Measurements from ENCODE around the gene TWIST2.

Gene TWIST2

DNA sequence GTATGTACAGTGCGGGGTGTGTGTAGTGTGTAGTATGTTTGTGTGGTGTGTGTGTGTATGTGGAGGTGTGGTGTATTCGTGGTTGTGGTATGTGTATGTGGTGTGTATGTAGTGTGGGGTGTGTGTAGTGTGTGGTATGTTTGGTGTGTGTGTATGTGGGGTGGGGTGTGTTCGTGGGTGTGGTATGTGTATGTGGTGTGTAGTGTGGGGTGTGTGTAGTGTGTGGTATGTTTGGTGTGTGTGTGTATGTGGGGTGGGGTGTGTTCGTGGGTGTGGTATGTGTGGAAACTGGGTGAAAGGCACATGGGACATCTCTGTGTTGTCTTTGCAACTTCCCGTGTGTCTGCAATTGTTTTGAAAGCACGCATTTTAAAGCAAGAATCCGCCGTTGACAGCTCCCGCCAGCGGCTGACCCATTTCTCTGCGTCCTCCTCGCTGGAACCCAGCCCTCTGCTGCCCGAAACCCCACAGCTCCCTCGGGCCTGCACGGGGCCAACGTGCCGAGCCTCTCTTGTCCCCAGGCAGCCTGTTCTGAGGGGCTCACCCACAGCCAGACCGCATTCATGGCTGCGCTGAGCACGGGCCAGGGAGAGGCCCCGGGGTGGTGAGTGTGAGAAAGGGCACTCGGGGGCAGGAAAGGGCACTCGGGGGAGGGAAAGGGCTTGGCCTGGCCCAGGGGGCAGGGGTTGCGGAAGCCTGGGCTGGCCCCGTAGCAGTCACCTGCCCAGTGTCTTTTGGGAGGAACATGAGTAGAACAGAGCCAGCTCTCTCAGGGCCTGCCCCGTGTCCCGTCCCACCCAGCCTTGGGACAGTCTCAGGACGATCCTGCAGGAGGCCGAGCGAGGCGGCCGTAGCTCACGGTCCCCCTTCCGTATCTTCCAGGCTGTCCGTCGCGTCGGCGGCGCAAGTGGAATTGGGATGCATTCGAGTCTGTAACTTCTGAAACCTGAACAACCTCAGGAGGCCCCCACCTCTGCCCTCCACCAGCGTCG, 61.4 kb downstream of the TWIST2 start:
- no peak for DNase-seq

DNA sequence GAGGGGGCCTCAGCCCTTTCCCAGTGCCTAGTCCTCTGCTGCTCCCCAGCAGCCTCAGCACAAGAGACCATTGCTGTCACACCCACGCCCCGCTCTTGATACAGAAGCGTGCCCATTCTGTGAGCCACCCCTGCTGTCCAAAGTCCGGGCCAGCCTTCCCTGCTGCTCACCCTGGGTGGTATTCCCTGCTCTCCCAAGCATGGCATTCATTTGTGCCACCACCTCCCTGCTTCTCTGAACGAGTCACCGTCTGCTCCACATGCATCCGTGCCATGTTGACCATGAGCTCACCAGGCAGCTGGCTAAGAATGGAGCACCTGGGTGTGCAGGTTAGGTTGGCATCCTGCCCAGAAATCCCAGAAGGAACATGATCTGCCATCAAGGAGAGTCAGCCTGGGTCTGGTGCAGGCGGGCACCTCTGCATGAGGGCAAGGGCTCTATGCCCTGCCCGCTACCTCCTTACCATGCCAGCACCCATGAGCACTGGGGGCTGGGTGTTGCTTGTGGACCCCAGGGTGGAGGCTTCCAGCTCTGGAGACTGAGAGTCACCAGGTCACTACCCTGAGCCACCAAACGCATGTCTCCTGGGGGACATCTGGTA, 63.0 kb downstream of the TWIST2 start:
- no peak for DNase-seq

DNA sequence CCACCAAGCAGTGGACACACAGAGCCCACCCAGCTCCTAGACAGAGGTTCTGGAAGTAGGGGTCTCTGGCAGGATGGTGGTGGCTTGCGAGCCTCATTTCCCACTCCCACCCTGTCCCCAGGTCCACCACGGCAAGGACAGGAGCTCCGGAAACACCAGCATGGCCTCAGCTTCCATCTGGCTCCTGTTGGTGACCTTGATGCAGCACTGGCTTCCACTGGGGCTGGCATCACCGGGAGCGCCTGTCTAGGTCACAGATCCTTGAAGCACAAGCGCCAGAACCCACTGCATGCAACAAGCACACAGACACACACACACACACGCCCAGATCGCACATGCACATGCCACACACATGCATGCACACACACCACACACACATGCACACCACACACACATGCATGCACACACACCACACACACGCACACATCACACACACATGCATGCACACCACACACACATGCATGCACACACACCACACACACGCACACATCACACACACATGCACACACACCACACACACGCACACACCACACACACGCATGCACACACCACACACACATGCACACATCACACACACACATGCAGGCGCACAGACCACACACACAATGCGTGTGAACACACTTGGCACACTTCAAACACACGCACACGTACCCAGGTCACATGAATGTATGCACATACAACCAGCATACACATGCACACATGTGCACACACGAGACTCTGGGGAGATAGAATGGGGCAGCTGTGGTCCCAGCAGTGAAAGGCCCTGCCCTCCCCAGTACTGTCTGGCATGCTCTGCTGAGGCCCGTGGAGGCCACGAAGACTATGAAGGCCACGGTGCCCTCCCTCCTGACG, 63.7 kb downstream of the TWIST2 start:
- DNase-seq: no peak

DNA sequence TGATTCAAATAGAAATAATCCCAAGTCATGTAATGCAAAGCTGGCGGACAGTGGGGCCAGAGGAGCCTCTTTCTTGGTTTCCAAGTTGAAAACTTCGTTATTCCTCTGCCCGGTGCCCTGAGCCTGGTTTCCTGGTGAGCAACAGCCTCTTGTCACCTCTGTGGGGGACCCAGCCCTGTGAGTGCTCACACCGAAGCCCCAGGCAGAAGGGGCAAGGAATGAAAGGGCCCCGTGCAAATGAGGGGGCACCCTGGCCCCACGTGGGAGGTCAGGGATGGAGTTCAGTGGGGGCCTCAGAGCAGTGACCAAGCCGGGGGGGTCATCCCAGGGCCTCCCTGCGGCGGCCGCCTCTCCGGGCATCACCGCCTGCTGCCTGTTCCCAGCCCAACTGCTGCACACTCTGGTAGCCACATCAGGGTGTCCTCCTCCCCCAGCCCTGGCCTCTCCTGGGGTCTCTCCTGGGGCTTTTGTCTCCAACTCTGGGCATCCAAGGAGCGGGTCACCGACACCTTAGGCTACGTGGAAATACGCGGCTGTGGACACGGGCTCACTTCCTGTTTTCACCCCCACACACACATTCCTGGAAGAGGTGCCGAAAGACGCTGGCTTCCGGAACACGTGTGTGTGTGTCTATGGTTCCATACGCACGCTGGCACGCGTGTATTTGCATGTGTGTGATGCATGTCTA, 64.5 kb downstream of the TWIST2 start:
- no peak for DNase-seq

DNA sequence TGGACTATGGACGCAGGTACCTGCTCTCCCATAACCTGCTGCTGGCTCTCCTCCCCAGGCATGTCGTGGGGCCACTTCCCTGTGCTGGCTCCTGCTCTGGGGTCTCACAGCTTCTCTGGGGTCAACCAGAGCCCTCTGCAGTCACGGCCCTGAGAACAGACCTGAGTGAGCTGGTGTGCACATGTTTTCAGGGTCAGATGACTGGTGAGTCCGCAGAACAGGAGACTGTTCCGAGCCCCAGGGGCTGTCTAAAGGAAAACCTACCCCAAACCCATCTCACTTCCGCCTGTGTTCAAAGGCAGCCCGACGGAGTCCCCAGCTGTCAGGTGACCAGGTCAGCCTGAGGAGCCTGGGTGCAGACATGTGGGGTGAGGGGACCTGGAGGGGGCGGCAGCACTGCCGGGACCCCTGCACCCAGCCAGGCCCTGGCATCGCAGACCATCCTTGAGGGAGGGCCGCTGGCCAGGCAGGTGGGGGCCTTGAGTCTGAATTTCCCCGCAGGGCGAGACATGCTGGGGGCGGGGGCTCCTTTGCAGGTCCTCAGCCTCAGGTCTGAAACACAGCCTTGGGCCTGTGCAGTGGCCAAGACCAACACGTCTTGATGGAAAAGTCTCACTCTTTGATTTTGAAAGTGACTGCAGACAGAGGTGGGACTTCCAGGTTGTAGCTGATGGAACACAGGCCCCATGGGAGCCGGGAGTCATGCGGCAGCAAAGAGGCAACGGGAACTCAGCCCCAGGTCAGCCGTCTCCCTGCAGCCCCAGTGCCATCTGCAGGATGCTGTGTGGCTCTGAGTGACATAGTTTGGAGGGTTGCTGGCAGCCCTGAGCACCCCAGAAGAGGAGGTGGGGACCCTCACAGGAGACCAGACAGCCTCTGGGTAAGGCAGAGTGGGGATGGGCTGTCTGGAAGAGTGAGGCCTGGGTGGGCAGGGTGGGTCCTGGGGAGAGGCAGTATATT, 65.3 kb downstream of the TWIST2 start:
- no peak for DNase-seq

DNA sequence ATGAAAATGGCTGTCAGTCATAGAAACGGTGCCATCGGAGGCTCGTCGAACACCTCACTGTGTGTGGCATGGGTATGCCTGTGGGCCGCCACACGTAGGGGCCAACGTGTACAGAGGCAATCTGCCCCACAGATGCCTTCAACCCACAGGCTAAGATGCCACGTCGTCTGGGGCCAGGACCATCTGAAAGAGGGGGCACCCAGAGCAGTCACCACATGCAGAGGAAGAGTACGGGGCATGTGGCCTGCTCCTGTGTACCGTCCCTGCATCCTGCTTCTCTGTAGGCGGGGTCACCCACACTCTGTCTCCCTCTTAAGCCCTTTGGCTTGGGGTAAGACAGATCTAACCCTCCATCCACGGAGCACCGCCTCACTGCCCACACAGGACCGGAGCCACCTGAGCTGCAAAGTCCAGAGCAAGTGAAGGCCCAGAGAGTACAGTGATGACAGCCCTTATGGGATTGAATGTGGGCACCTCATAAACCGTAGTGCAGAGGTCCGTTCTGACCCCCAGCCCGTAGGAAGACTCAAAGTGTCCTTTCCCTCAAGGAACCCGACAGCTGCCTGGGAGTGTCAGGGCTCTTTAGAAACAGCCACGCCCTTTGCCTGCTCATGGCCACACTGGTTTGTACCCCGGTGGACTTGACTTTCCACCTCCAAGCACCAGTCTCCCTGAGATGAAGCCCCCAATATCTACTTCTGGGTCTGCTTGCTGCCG, 66.2 kb downstream of the TWIST2 start:
- DNase-seq: no peak

DNA sequence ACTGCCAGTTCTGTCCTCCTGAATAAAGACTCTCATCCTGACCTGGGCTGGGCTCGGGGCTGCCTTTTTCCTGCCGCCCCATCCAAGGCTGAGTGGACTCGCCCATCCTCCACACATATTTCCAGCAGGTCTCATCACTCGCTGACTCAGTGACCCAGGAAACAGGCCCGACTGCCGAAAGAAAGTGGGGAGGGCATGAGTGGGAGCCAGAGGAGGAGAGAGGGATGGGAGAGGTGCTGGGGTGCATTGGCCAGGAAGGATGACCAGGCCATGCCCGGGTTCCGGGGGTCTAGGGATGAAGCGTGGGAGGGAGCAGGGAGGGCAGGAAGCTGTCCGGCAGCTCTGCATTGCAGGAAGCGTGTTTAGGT, 66.7 kb downstream of the TWIST2 start:
- no peak for DNase-seq

DNA sequence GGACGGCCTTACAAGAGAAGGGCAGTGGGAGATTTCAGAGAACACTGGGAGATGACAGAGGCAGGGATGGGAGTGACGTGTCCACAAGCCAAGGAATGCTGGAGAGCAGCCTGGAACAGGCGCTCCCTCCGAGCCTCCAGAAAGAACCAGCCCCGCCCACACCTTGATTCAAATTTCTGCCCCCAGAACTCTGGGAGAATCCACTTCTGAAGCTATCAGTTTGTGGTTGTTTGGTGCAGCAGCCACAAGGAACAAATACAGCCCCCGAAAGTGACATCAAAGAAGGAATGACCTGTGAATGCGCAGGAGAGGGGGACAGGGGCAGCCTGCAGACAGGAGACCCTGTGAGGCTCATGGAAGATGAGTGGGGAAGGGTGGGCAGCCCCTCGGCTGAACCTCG, 67.3 kb downstream of the TWIST2 start:
- DNase-seq: no peak

DNA sequence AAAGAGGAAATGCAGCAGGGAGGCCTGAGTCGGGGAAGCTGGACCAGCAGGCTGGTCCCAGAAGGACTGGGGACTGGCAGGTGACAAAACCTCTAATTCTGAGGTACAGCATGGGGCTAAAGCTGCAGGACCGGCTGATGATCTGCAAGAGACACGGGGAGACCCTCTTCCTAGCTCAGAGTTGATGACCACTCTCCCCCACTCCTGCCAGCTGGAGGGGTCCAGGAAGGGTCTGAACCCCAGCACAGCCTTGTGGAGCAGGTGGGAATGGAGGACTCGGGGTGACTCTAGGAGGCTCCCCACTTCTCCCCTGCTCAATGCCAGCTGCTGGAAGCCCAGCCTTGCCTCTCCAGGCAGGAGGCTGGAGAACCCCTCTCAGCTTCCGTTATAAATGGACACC, 67.7 kb downstream of the TWIST2 start:
- DNase-seq: no peak

DNA sequence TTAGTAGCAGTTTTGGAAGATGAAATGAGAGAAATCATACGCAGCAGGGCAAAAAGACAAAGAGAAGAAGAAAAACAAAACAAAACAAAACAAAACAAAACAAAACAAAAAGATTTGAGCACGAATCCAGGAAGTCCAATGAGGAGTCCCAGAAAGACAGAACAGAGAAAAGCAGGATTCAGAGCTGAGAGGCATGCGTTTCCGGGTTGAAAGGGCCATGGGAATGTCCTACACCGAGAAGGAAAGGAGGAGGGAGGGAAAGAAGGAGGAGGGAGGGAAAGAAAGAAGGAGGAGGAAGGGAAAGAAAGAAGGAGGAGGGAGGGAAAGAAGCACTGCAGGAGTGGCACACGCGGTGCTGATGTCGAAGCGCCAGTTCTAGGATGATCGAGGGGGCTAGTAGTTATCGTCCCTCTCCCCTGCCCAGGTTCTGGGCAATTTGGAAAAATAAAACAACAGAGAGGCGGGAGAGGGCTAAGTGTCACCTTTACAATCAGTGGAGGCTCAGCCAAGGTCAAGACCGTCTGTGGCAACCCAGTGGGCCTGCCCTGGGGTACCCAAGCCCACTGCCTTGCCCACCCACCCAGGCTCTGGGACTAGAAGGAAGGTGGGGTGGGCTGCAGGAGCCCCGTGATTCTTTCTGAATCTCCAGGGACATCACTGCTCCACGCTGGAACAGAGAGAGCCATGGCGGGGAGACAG, 68.4 kb downstream of the TWIST2 start:
- no peak for DNase-seq

DNA sequence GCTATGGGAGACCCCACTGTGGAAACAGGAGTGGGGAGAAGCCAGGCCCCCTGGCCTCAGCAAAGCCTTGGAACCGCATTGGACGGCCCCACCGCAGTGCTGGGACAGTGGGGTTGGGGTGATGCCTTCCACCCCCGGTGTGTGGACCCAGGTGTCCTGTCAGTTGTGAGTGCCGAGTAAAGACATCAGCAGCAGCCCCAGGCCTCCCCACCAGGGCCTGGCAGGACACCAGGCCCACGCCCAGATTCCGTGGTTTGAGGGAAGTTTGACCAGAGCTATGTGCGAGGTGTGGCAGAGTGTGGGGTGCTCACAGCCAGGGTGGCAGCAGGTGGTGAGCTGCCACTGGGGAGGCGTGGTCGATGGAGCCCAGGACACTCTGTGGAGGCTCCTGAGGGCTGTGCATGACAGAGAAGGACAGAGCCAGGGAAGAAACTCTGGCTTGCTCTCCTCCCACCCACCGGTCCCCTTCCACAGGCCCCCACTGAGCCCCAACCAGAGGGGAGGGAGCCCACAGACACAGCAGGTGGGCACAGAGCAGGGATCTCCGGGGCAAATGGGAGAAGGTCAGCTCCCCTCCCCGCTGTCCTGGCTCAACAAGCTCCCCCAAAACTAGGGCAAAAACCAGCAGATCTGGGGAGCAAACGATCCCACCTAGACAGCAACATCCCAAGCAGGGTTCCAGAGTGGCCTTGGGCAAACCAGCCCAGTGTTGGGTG, 69.1 kb downstream of the TWIST2 start:
- no peak for DNase-seq

DNA sequence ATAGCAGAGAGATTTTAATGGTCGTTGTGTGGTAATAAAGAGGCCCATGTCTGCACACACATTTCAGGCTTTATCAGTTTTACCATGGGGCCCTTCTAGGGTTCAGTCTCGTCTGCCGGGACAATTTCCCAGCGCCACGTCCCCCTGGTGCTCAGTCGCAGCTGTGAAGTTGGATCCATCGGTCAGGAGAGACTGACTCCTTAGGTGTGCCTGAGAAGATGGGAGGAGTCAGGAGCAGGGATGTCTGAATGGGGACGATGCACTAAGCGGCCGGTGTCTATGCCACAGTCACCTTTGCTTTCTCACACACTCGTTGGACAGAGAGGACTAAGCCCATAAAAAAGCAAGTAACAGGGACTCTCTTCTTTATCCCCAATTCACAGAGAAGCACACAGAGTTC, 71.4 kb downstream of the TWIST2 start:
- no peak for DNase-seq

DNA sequence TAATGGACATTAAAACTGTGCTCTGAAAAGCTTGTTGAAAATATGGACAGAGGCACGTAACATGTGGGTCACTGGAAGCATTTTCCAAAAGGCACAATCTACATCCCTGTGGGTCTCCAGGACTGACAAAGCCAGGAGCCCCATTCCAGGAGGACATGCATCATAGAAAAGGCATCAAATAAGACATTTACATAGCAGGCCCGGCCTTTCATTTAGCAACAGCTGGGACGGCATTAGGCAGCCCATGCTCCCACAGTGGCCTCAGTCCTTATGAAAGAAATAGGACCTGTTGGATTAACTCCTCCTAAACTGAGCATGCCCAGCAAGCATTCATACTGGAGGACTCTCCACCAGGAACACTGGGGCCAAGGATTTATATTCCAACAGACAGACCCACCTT, 72.2 kb downstream of the TWIST2 start:
- DNase-seq: no peak

DNA sequence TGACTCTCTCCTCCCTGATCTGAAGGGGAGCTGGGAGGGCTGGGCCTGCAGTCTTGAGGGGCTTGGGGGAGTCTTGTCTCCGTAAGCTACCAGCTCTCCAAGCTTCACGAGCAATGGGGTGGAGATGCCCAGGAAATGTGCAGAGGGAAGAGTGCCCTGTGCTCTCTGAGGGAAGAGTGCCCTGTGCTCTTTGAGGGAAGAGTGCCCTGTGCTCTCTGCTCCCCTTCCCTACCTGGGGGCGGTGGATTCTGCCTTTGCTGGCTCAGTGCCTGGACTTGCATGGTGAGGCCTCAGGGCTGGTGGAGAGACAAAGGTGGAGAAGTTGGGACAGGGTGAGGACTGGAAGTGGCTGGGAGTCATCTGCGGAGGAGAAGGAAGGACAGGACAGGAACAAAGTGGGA, 72.7 kb downstream of the TWIST2 start:
- no peak for DNase-seq

DNA sequence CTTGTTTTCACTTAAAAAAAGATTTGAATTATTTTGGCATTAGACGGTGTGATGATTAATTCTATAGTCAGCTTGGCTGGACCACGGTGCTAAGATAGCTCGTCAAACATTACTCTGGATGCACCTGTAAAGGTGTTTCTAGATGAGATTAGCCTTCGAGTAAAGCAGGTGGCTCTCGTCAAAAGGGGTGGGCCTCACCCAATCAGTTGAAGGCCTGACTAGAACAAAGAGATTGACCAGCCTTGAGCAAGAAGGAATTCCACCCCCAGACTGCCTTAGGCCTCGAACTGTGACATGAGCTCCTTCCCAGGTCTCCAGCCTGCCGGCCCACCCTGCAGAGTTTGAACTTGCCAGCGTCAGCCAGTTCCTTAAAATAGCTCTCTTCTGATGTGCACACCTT, 73.4 kb downstream of the TWIST2 start:
- DNase-seq: no peak

DNA sequence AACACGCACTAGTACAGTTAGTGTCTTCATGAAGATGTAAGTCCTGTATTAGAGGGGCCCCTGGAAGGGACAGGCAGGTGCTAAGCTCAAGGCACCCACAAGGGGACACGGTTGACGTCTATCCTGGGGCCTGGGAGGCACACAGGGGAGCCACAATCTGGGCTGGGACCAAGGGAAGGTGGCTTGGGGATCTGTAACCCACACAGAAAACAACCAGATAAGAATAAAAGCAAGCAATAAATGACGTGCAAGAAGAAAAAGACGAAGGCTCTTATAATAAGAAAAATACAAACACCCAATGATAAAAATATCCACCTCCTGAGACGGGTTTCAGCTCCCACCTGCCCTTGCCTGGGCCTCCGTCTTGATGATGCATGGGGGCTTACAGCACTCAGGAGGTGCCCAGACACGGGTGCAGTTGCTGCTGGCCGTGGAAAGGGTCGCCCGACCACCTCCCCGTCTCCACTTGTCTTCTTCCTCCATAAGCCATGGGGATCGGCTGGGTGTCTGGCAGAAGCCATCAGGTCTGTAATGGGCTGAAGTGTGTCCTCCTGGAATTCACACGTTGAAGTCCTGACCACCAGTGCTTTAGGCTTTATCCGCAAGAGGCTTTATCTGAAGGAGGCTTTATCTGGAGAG, 73.9 kb downstream of the TWIST2 start:
- DNase-seq: no peak

DNA sequence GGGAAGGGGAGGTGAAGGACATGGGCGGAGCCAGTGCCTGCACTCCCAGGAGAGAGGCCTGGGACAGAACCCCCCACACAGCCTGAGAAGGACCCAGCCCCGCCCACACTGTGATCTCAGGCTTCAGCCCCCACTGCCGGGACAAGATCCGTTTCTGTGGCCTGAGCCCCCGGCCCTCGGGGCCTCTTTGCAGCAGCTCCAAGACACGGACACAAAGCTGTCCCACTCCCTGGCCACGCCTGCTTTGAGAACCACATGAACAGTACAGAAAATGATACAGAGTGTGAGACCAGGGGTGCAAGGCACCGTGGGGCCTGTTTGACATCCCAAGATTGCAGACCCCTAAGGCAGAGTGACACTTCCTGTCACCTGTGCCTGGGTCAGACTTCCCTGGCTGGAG, 74.5 kb downstream of the TWIST2 start:
- DNase-seq: no peak

DNA sequence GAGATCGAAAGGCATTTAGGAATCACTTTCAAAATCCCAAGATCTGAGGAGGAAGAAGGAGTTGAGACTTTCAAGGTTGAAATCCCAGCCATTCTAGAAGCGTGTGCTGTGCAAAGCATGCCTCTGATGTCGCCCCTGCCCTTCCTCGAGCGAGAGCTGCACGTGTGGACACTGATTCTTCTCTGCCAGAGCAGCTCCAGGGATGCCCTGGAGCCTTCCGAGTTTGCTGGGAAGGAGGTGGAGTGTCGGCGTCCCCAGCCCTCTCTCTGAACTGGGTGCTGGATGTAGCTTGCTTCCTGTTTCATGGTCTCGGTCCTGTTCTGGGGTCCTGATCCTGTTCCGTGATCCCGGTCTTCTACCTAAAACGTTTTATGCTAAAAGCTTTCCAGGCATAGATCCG, 76.1 kb downstream of the TWIST2 start:
- no peak for DNase-seq

DNA sequence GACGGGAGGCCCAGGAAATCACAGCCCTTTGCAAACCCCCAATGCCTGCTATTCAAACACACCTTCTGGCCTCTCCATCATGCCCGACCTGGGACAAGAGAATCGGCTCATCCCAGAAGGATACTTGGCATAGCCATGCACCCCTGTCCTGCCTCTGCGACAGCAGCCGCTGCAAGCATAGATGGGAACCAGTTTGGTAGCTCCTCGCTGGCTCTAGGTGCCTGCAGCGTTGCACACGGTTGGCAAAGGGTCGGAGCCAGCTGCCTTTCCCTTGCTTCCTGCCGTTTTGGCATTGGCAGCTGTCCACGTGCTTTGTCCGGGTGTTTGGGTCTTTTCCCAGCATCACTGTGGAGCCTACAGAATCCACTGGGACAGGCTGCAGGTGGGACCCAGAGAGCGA, 76.9 kb downstream of the TWIST2 start:
- DNase-seq: no peak

Data from NCI-H1417 treated with DMSO at 0.1 percent for 48 hours (cell line).